Prostate gland (tissue), 2 donors: Measurements from ENCODE around the gene TXNRD2.

Experiments used
- CTCF ChIP-seq, 4 experiments: fragments of 200-600 bp in 2 of 4; fragments of 450-650 bp in 2 of 4; sonication (generic) in 2 of 4; IDR thresholded peaks; 1 replicate in 3 of 4; 2 replicates in 1 of 4; pipeline ENCODE4 v1.5.1; 2016 to 2019; ENCODE audit warnings: antibody characterized with exemption in 4 of 4, mild to moderate bottlenecking in 2 of 4, moderate library complexity in 2 of 4
- POLR2A ChIP-seq: fragments of 450-650 bp; IDR thresholded peaks from one replicate; pipeline ENCODE4 v1.6.1; 2016; ENCODE audit warnings: antibody characterized with exemption, mild to moderate bottlenecking
- POLR2AphosphoS5 ChIP-seq: sonication (generic); formaldehyde crosslinking; IDR thresholded peaks from one replicate; pipeline ENCODE4 v1.6.1; 2017; ENCODE audit warnings: antibody characterized with exemption

GRCh38 chr22:19866665-19867009 lies 75.0 kb downstream of the TXNRD2 start:
- TF ChIP-seq CTCF (IDR thresholded peaks at IDR 0.05) (no peak), POLR2A (no peak), POLR2AphosphoS5 (no peak)
